Measurements from ENCODE around the gene GNAQ. TPM values are rescaled to one million over a fixed set of nuclear protein-coding genes. Genes with fewer than 3 reads are reported as not detected.
A peak's percentile ranks its signal among the peaks of the same experiment; 100 is the strongest.

Gene GNAQ
- polyA plus RNA-seq, 1 of the 3 experiments (the other 2 are of a cell fraction), result 20.9 TPM

- Histone ChIP-seq H3K9me2 (no peaks in the 10 kb centered on the region), H4K20me1 (ENCODE audit: insufficient read depth) (peaks cover 48% of the 10 kb centered on the region), H3K9me3 (no peaks in the 10 kb centered on the region), H3K36me3 (replicated peaks in 1 of 2; ENCODE audit: control insufficient read depth in 1 of 2, insufficient read depth in 2 of 2, low read length in 1 of 2) (no peaks in the 10 kb centered on the region), H3K27me3 (ENCODE audit: insufficient read depth) (no peaks in the 10 kb centered on the region), H3K79me2 (ENCODE audit: insufficient read depth) (peaks cover 97% of the 10 kb centered on the region), H3K9ac (no peak overlapping the region), H3K4me2 (no peak overlapping the region), H3F3A (replicated peaks; ENCODE audit: insufficient read depth) (peaks cover 11% of the 10 kb centered on the region), H3K4me1 (ENCODE audit: control insufficient read depth in 1 of 2, insufficient read depth in 2 of 2, low read depth in 1 of 2, low read length in 1 of 2) (peaks cover 26 to 35% of the 10 kb centered on the region in 2 experiments; a peak in 3 of 4 replicates), H3K4me3 (ENCODE audit: low read depth in 2 of 2, low read length in 1 of 2) (no peak overlapping the region), H3K27ac (ENCODE audit: low read depth in 2 of 2, low read length in 1 of 2) (peak overlapping the region in 1 of 2 experiments; percentile 22; a peak in 2 of 4 replicates), H2AFZ (ENCODE audit: low read depth) (no peak overlapping the region)
- ChIA-PET CTCF (interaction anchor here (1.0 to 1.7 kb wide), 2 partner anchors 38 to 89 kb away, joined by 3 to 4 read pairs; no protein-coding TSS in a partner anchor), POLR2A (no interaction called here)
- DNase-seq, result no peak
- 94% methylated on average over 5 of the region's 5 CpGs for WGBS (ENCODE audit: low lambda C conversion rate)
- TF ChIP-seq EP300 (IDR thresholded peaks at IDR 0.05; ENCODE audit: borderline replicate concordance in 1 of 2, low read depth in 1 of 2, low read length in 1 of 2), result no peak
- no peak for TF ChIP-seq FOSL2 (IDR thresholded peaks at IDR 0.05; ENCODE audit: borderline replicate concordance, low read depth)
- no peak for TF ChIP-seq ZBTB33 (IDR thresholded peaks at IDR 0.05; ENCODE audit: borderline replicate concordance, low read depth)
- TF ChIP-seq, protein P1, sequence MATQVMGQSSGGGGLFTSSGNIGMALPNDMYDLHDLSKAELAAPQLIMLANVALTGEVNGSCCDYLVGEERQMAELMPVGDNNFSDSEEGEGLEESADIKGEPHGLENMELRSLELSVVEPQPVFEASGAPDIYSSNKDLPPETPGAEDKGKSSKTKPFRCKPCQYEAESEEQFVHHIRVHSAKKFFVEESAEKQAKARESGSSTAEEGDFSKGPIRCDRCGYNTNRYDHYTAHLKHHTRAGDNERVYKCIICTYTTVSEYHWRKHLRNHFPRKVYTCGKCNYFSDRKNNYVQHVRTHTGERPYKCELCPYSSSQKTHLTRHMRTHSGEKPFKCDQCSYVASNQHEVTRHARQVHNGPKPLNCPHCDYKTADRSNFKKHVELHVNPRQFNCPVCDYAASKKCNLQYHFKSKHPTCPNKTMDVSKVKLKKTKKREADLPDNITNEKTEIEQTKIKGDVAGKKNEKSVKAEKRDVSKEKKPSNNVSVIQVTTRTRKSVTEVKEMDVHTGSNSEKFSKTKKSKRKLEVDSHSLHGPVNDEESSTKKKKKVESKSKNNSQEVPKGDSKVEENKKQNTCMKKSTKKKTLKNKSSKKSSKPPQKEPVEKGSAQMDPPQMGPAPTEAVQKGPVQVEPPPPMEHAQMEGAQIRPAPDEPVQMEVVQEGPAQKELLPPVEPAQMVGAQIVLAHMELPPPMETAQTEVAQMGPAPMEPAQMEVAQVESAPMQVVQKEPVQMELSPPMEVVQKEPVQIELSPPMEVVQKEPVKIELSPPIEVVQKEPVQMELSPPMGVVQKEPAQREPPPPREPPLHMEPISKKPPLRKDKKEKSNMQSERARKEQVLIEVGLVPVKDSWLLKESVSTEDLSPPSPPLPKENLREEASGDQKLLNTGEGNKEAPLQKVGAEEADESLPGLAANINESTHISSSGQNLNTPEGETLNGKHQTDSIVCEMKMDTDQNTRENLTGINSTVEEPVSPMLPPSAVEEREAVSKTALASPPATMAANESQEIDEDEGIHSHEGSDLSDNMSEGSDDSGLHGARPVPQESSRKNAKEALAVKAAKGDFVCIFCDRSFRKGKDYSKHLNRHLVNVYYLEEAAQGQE (IDR thresholded peaks at IDR 0.05; ENCODE audit: low read depth, low read length), result no peak
- no peak for TF ChIP-seq RXRA (IDR thresholded peaks at IDR 0.05; ENCODE audit: borderline replicate concordance, low read depth)
- no peak for TF ChIP-seq SMC3 (IDR thresholded peaks at IDR 0.05; ENCODE audit: low read depth, low read length)
- no peak for TF ChIP-seq MEF2A (IDR thresholded peaks at IDR 0.05; ENCODE audit: borderline replicate concordance, low read depth)
- TF ChIP-seq YY1 (IDR thresholded peaks at IDR 0.05; ENCODE audit: low read depth), result no peak
- no peak for TF ChIP-seq TCF12 (IDR thresholded peaks at IDR 0.05)
- TF ChIP-seq EZH2phosphoT487 (IDR thresholded peaks at IDR 0.05; ENCODE audit: borderline replicate concordance, low read depth), result no peak
- TF ChIP-seq RCOR1 (IDR thresholded peaks at IDR 0.05; ENCODE audit: low read length), result no peak
- TF ChIP-seq SIN3A (IDR thresholded peaks at IDR 0.05; ENCODE audit: borderline replicate concordance, low read depth, low read length), result no peak
- no peak for TF ChIP-seq USF1 (IDR thresholded peaks at IDR 0.05; ENCODE audit: borderline replicate concordance, low read depth)
- TF ChIP-seq GABPA (IDR thresholded peaks at IDR 0.05; ENCODE audit: low read depth), result no peak
- TF ChIP-seq, protein P2, sequence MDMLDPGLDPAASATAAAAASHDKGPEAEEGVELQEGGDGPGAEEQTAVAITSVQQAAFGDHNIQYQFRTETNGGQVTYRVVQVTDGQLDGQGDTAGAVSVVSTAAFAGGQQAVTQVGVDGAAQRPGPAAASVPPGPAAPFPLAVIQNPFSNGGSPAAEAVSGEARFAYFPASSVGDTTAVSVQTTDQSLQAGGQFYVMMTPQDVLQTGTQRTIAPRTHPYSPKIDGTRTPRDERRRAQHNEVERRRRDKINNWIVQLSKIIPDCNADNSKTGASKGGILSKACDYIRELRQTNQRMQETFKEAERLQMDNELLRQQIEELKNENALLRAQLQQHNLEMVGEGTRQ (IDR thresholded peaks at IDR 0.05; ENCODE audit: borderline replicate concordance, low read depth, low read length), result no peak
- no peak for TF ChIP-seq RAD21 (IDR thresholded peaks at IDR 0.05; ENCODE audit: low read length)
- no peak for TF ChIP-seq ELF1 (IDR thresholded peaks at IDR 0.05)
- TF ChIP-seq NFIC (IDR thresholded peaks at IDR 0.05; ENCODE audit: borderline replicate concordance), result no peak
Measured at GRCh38 chr9:77945798-77946197, 85.8 kb downstream of the GNAQ start.

All from SK-N-SH (cell line).